Measurements from ENCODE around the gene TICAM1.
"Not testable (repeated sequence)": the region's sequence is repeated elsewhere in the genome, so short reads cannot be mapped to it uniquely, and the experiment has no call there.

TICAM1 gene

DNA sequence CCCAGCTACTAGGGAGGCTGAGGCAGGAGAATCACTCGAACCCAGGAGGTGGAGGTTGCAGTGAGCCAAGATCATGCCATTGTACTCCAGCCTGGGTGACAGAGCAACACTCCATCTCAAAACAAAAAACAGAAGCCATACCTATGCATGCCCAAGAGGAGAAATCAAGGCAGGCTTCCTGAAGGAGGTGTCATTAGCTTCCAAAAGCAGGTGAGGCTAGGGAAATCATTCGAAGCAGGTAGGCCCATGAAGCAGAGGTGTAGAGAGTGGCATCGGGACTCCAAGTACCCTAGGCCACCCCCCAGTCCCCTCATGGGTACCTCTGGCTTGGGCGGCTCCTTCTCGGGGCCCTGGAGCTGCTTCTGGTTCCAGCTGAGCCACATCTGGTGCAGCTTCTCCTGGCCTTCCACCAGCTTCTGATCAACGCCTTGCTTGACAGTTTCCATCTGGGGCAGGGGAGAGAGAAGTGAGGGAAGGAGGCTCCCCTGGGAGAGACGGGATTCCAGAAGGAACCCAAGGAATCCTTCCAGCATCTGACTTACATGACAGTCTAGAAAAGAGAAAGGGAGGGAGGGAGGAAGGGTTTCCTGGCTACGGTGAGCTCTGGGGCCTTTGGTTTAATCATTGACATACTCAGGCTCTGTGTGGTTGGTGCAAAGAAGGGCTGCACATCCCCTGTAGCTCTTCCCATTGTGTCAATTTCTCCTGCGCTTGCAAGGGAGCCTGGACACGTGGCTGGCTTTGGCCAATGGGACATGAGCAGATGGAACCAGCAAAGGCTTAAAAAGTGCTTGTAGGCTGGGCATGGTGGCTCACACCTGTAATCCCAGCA lies 13.1 kb upstream of the TICAM1 start:
- DNase-seq, result no peak

- no peak for DNase-seq
These were observed 12.1 kb upstream of the TICAM1 start for GRCh38 chr19:4843647-4843965.

DNA sequence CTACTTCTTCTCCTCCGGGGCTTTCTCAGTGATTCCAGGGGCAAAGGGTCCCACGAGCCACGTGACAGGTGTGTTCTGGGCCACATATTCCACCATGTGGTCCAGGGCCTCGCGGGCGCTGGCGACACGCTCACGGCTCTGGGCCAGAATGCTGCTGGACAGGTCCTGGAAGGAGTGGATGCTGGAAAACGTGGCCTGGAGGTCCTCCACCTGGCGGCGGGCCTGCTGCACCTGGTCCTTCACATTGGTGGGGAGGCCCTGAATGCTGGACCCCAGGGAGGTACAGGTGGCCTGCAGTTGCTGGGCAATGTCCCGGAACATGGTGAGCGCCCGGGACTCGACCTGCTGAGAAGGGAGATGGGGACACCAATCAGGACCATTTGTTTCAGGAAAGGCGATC lies 7.7 kb upstream of the TICAM1 start:
- DNase-seq, result no peak

DNA sequence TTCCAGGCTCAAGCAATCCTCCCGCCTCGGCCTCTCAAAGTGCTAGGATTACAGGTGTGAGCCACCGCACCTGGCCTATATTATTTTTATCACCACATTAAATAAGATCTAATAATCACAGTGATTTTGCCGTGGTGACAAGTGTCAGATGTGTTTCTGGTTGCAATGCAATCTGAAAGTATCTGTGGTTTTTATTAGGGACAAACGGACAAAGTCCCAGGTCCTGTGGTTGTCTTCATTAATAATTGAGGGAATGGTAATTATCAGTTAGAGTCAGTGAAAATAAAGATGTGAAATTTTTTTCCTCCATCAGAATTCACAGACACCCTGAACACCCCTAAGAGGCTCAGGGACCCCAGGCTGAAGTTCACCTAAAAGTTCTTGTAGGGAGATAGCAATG lies 1.3 kb upstream of the TICAM1 start:
- DNase-seq, result no peak

DNA sequence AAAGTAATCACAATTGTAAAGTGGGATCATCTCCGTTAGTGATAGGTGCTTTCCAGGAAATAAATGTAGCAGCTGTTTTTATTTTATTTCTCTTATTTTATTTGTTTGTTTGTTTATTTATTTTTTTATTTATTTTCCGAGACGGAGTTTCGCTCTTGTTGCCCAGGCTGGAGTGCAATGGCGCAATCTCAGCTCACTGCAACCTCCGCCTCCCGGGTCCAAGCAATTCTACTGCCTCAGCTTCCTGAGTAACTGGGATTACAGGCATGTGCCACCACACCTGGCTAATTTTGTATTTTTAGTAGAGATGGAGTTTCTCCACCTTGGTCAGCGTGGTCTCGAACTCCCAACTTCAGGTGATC lies 448 bp upstream of the TICAM1 start:
- not testable (repeated sequence) for DNase-seq

DNA sequence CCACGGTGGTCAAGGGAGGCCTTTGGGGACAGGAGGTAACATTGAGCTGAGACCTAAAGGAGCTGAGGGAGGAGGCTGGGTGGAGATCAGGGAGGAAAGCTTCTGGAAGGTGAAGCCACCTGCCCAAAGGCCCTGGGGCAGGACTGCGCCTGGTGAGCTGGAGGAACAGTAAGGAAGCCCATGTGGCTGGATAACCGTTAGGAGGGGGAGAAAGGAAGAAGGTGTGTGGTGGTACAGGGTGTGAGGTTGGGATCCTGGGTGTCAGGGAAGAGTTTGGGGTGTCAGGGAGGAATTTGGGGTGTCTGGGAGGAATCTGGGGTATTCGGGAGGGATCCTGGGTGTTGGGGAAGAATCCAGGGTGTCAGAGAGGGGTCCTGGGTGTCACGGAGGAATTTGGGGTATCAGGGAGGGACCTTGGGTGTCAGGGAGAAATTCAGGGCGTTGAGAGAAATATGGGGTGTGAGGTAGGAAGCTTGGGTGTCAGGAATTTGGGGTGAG lies 695 bp downstream of the TICAM1 start:
- DNase-seq, result no peak

GRCh38 chr19:4830332-4830731 lies 1.2 kb downstream of the TICAM1 start:
- DNase-seq, result no peak

DNA sequence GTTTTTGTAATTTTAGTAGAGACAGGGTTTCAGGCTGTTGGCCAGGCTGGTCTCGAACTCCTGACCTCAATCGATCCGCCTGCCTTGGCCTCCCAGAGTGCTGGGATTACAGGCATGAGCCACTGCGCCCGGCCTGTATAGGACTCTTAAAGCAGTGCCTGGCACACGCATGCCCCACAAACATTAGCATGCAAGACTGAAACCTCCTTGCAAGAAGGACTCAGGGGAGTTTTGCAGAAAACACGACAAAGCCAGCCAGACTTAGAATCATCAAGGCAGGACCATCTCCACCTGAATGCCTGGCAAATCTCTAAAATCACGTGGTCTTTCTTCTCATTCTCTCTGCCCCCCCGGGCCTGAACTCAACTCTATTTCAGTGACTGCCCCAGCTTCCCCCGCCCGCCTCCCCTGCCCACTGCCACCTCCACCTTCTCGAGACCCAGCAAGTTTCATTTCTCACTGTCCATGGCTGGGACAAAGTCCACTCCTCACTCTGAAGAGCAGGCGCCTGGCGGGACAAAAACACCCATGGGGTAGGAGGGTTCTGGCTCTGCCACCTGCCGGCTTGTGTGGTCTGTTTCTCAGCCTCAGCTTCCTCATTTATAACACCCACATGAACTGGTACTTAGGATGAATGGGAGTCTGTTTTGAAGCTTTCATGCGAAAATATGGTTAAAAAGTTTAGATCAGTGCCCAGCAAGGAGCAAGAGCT lies 2.4 kb downstream of the TICAM1 start:
- no peak for DNase-seq

DNA sequence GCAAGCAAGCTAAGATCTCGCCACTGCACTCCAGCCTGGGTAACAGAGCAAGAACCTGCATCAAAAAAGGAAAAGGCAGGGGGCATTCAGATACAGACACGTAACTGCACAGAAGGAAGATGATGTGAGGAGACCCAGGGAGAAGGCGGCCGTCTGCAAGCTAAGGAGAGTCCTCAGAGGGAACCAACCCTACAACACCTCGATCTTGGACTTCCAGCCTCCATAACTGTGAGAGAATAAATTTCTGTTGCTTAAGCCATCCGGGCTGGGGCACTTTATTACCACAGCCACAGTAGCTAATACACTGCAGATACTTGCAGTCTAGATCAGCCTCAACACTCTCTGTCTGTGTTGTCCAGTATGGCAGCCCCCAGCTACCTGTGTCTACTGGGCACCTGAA lies 7.9 kb downstream of the TICAM1 start:
- no peak for DNase-seq

- DNase-seq, result not testable (repeated sequence)
These were observed 9.2 kb downstream of the TICAM1 start for GRCh38 chr19:4822354-4822753.

GRCh38 chr19:4821265-4821664 lies 10.2 kb downstream of the TICAM1 start:
- DNase-seq, result no peak

DNA sequence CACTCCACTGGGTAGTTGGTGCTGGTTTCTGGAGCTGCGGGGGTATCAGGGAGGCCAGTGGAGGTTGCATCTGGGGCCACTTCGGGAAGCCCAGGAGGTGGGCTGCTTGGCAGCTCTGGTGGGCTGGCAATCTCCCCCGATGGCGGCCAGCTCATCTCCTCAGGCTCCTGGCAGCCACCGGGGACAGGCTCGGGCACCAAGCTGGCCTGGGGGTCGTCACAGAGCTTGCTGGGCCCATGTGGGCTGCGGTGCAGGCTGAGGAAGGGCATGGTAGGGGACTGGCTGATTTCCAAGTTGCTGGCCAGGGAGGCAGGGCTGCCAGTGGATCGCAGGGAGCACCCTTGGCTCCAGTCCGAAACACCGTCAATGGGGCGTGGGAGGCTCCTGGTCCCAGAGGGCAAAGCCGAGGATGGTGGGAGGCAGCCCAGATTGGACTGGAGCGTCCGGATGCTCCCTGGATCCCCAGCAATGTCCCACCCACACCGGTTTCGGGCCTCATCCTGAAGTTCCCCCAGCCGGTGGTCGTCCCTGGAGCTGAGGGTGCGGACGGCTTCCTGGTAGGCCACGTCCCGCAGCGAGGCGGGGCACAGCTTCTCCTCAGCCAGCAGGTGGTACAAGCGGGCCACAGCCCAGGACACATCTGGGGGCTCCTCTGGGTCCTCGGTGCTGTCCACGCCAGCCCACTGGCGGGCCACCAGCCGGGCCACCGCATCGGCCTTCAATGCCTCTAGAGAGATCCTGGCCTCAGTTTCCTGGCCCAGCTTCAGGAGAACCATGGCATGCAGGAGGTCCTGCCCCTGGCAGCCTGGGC lies 13.8 kb downstream of the TICAM1 start:
- no peak for DNase-seq

DNA sequence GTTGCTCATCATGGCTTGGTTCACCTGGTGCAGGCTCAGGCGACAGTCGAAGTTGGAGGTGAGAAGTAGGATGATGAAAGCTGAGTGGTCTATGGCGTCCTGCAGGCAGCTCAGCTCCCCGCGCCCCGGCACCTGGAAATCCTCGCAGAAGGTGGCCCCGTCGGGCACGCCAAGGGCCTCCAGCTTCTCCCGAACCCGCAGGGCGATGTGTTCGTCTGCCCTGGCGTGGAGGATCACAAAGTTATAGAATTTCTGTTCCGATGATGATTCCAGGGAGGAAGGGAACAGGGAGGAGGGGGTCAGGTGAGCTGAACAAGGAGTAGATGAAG lies 14.6 kb downstream of the TICAM1 start:
- no peak for DNase-seq

- DNase-seq, result no peak
These were observed 15.1 kb downstream of the TICAM1 start for GRCh38 chr19:4816202-4816949.

- peak; percentile 65 for DNase-seq
These were observed 15.9 kb downstream of the TICAM1 start for GRCh38 chr19:4815426-4816201.

GRCh38 chr19:4814625-4815425 lies 16.7 kb downstream of the TICAM1 start:
- no peak for DNase-seq

- peak; percentile 90 for DNase-seq
These were observed 20.0 kb downstream of the TICAM1 start for GRCh38 chr19:4811328-4812131.

DNA sequence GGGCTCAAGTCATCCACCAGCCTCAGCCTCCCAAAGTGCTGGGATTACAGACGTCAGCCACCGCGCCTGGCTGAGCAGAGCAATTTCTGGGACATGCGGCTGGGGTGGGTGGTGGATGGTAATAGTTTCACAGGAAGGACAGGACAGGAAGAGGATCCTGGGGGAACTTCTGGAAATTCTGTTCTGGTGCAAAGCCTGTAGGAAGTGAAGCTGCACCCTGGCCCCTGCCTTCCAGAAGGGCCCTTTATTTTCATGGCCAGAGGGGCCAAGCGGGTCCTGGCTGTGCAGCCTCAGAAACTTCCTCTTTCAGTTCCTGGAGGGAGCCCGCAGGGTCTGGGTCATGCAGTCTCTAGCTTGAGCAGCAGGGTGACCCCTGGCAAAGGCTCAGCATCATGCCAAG lies 24.3 kb downstream of the TICAM1 start:
- DNase-seq, result no peak

DNA sequence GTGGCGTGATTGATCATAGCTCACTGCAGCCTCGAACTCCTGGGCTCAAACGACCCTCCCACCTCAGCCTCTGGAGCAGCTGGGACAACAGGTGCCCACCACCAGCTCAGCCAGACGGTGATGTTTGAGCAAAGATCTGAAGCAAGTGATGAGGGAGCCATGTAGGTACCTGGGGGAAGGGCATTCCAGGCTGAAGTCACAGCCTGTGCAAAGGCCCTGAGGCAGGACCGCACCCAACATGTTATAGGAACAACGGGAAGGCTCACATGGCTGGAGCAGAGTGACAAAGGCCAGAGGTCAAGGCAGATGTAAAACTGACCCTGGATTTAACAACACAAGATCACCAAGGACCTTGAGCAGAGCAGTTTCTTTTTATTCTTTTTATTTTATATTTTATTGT lies 25.1 kb downstream of the TICAM1 start:
- DNase-seq, result no peak

GRCh38 chr19:4805140-4805539 lies 26.4 kb downstream of the TICAM1 start:
- DNase-seq, result not testable (repeated sequence)
